Measurements from ENCODE around the gene LPAR1.

- TF ChIP-seq CTCF (IDR thresholded peaks at IDR 0.05 in 8 of 11, conservative IDR thresholded peaks at IDR 0.05 in 3 of 11), result no peak
- TF ChIP-seq POLR2A (IDR thresholded peaks at IDR 0.05), result no peak
Observed at GRCh38 chr9:110846215-110846614, 192.1 kb downstream of the LPAR1 start.
